Upper lobe of left lung (tissue), 6 donors: ENCODE results near the gene PREX1. TPM values are rescaled to one million over a fixed set of nuclear protein-coding genes. Genes with fewer than 3 reads are reported as not detected.

Experiments
- ATAC-seq, 2 donors: fragments of 200-7000 bp; cut with Tn5 transposase; one replicate each; pipeline ENCODE4 v1.9.1; 2022; ENCODE audit warnings: mild to moderate bottlenecking in 2 of 2, moderate library complexity in 2 of 2; ENCODE audit not compliant: low FRiP score in 2 of 2
- DNase-seq, 2 donors: peaks; one replicate each; pipeline ENCODE4 v3.0.0-alpha.2; 2019 to 2020
- H3K27ac ChIP-seq, 4 donors: fragments of 200-600 bp; sonication (generic); one replicate each; pipeline ENCODE4 v1.5.1; 2016 to 2019
- H3K27me3 ChIP-seq, 4 donors: fragments of 200-600 bp; sonication (generic); one replicate each; pipeline ENCODE4 v1.5.1; 2017 to 2019
- H3K36me3 ChIP-seq, 4 donors: fragments of 200-600 bp; sonication (generic); one replicate each; pipeline ENCODE4 v1.5.1; 2016 to 2019
- H3K4me1 ChIP-seq, 4 donors: fragments of 200-600 bp; sonication (generic); one replicate each; pipeline ENCODE4 v1.5.1; 2018 to 2019
- H3K4me3 ChIP-seq, 4 donors: fragments of 200-600 bp; sonication (generic); one replicate each; pipeline ENCODE4 v1.5.1; 2017 to 2019; ENCODE audit warnings: mild to moderate bottlenecking in 2 of 4, moderate library complexity in 1 of 4
- H3K9me3 ChIP-seq, 4 donors: fragments of 200-600 bp; sonication (generic); one replicate each; pipeline ENCODE4 v1.5.1; 2018 to 2019
- EP300 ChIP-seq, 4 donors: sonication (generic); formaldehyde crosslinking; IDR thresholded peaks; one replicate each; pipeline ENCODE4 v1.5.1; 2017; ENCODE audit warnings: antibody characterized with exemption in 4 of 4, control low read depth in 2 of 4
- POLR2A ChIP-seq, 4 donors: fragments of 450-650 bp; IDR thresholded peaks; one replicate each; pipeline ENCODE4 v1.5.1; 2016 to 2017; ENCODE audit warnings: antibody characterized with exemption in 4 of 4, mild to moderate bottlenecking in 2 of 4
- POLR2AphosphoS5 ChIP-seq, 2 donors: sonication (generic); formaldehyde crosslinking; IDR thresholded peaks; one replicate each; pipeline ENCODE4 v1.5.1; 2017; ENCODE audit warnings: antibody characterized with exemption in 2 of 2
- WGBS, 2 donors: methylation state at CpG; one replicate each; pipeline ENCODE4 v1.1.5; 2017 to 2018; 5-methylcytosine and 5-hydroxymethylcytosine counted together
- total RNA-seq, 6 donors: library from RNA; depleted of rRNA in 4 of 6; stranded (reverse); fragments of >200 nt in 4 of 6; gene quantifications; one replicate each; pipeline versions ENCODE4 v1.1.0 to v1.2.1, GENCODE V29; 2016 to 2021
- TF ChIP-seq, protein P1 (sequence below), 6 experiments: fragments of 450-650 bp in 4 of 6; fragments of 200-600 bp in 2 of 6; sonication (generic) in 2 of 6; IDR thresholded peaks; one replicate each; pipeline ENCODE4 v1.5.1; 2016 to 2019; ENCODE audit warnings: antibody characterized with exemption in 6 of 6
- donor health status: DM: no; HTN: no; CAD: no; lungs with moderate emphysema.
- donor health status: DM: no; HTN: yes; CAD: no; lungs with severe emphysema.

Gene PREX1
- total RNA-seq, 6 donors from 2014 or later, result 42.8 to 177 (median 74.6) TPM

DNA sequence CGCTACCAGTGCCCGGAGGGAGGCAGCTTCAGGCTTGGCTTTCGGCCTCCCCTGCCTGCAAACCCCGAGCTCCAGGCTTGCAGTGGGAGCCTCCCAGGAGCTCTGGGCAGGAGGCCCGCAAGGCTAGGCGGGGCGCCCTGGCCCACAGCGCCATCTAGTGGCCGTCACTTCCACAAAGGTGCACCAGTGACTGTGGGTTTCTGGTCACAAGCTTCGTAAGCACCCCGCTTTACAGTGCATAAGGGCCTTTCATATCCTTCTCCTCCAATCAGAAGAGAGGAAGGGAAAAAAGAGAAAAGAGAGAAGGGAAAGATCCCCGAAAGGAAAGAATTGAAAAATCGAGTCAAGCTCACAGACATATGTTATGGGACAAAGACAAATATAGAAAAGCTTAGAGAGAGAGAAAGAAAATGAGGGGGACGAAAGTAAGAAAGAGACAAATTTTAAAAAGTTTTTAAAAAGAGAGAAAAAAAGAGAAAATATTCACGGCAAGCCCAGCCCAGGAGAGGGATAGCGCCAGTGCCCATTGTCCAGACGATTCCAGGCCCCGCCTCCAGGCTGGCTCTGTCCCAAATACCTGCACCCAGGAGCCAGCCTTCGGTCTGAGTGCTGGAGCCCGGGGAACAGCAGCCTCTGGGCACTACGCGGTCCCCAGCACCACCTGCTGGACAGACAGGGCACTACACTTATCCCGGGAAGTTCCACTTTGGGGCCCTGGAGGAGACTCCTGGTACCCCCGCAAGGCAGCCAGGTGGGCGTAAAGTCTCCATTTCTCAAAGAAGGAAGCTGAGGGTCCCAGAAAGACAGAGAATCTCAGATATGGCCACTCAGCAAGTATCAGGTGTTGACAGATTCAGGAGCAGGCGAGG lies 207.1 kb downstream of the PREX1 start:
- Histone ChIP-seq H3K27me3 (no peaks in the 10 kb centered on the region), H3K9me3 (no peaks in the 10 kb centered on the region), H3K4me3 (peak overlapping the region in 1 of 4 donors; percentile 25), H3K27ac (no peak overlapping the region), H3K4me1 (peaks cover 17 to 24% (median 20%) of the 10 kb centered on the region in 4 donors), H3K36me3 (peaks cover 0 to 24% (median 22%) of the 10 kb centered on the region in 4 donors)
- TF ChIP-seq EP300 (IDR thresholded peaks at IDR 0.05), result no peak
- TF ChIP-seq POLR2AphosphoS5 (IDR thresholded peaks at IDR 0.05), result no peak
- TF ChIP-seq POLR2A (IDR thresholded peaks at IDR 0.05), result no peak
- TF ChIP-seq, protein P1, sequence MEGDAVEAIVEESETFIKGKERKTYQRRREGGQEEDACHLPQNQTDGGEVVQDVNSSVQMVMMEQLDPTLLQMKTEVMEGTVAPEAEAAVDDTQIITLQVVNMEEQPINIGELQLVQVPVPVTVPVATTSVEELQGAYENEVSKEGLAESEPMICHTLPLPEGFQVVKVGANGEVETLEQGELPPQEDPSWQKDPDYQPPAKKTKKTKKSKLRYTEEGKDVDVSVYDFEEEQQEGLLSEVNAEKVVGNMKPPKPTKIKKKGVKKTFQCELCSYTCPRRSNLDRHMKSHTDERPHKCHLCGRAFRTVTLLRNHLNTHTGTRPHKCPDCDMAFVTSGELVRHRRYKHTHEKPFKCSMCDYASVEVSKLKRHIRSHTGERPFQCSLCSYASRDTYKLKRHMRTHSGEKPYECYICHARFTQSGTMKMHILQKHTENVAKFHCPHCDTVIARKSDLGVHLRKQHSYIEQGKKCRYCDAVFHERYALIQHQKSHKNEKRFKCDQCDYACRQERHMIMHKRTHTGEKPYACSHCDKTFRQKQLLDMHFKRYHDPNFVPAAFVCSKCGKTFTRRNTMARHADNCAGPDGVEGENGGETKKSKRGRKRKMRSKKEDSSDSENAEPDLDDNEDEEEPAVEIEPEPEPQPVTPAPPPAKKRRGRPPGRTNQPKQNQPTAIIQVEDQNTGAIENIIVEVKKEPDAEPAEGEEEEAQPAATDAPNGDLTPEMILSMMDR (IDR thresholded peaks at IDR 0.05), result peak; percentile 70 to 92 (median 86)
- DNase-seq (peak; percentile 85 to 95), ATAC-seq (peak; percentile 91 to 93)
- WGBS, 2 donors, result 13 to 14% methylated on average over 17 to 26 of the region's 26 CpGs

DNA sequence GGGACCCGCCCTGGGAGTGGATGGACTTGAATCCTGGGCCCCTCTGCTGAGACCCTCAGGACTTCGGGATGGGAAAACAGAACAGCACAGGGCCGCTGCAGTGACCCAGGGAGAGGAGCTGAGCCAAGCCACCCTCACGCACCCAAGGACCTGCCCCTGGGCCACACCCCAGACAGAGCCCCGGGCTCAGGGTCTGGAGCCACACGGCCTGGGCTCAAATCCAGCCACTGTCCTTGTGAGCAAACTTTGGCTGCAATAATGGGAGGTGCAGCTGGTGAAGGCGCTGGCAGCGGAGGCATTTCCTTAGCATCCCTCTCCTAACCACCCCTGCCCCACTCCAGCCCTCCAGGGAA lies 207.7 kb downstream of the PREX1 start:
- Histone ChIP-seq H3K27me3 (no peaks in the 10 kb centered on the region), H3K4me3 (no peak overlapping the region), H3K36me3 (peaks cover 0 to 17% (median 15%) of the 10 kb centered on the region in 4 donors), H3K27ac (no peak overlapping the region), H3K4me1 (peaks cover 17 to 24% (median 20%) of the 10 kb centered on the region in 4 donors), H3K9me3 (no peaks in the 10 kb centered on the region)
- DNase-seq (peak in 1 of 2 donors; percentile 58), ATAC-seq (peak in 1 of 2 donors; percentile 2)
- WGBS, 2 donors, result 70% methylated on average over 7 of the region's 8 CpGs; no CpG with 5 or more reads in 1 of the 2 donors
- TF ChIP-seq, protein P1 (IDR thresholded peaks at IDR 0.05), result no peak
- TF ChIP-seq EP300 (IDR thresholded peaks at IDR 0.05) (no peak), POLR2AphosphoS5 (IDR thresholded peaks at IDR 0.05) (no peak), POLR2A (IDR thresholded peaks at IDR 0.05) (no peak)

DNA sequence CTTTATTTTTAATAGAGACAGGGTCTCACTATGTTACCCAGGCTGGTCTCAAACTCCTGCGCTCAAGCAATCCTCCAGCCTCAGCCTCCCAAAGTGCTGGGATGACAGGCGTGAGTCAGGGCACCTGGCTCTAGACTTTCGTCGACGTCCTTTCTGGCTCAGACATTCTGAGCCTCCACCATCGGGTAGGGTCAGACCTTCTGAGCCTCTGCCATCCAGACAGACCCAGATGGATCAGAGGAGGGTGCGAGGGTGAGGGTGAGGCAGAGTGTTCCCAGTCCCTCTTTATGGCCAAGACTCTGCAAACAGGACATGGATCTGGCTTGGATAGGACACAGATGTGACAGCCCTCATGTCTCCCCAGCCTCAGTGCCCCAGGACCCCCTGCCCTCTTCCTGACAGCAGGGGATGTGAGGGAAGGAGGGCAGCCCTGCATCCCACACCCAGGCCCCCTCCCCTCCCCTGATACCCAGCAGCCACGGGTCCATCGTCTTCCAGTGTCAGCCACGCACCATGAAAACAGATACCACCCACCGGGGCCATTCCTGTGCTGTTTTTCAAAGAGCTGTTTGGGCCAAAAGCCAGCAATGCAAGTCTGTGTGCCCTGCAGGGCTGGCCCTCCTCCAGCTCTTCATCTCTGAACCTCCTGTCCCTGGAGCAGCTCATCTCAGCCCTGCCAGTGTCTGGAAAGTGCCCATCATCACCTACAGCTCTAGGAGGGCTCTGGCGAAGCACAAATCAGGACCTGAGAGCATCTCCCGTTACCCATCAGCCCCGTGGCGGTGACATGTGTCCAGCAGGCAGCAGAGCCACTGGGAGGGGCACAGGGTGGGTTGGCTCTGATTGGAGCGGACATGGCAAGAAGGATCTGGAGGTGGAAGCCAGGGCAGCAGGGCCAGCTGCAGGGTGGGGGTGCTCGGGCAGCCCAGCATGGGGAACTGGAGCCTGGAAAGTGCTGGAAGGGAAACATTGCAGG lies 208.4 kb downstream of the PREX1 start:
- WGBS, 2 donors, result 74 to 79% methylated on average over 15 to 17 of the region's 17 CpGs
- TF ChIP-seq POLR2AphosphoS5 (IDR thresholded peaks at IDR 0.05) (no peak), EP300 (IDR thresholded peaks at IDR 0.05) (no peak), POLR2A (IDR thresholded peaks at IDR 0.05) (no peak)
- TF ChIP-seq, protein P1 (IDR thresholded peaks at IDR 0.05), result no peak
- DNase-seq (peak in 1 of 2 donors; percentile 67), ATAC-seq (no peak)
- H3K4me3 ChIP-seq, result no peak overlapping the region
- no peaks in the 10 kb centered on the region for H3K27me3 ChIP-seq
- peaks cover 0 to 12% (median 9%) of the 10 kb centered on the region in 4 donors for H3K36me3 ChIP-seq
- H3K27ac ChIP-seq, result no peak overlapping the region
- H3K4me1 ChIP-seq, result peaks cover 17 to 24% (median 20%) of the 10 kb centered on the region in 4 donors
- H3K9me3 ChIP-seq, result no peaks in the 10 kb centered on the region

DNA sequence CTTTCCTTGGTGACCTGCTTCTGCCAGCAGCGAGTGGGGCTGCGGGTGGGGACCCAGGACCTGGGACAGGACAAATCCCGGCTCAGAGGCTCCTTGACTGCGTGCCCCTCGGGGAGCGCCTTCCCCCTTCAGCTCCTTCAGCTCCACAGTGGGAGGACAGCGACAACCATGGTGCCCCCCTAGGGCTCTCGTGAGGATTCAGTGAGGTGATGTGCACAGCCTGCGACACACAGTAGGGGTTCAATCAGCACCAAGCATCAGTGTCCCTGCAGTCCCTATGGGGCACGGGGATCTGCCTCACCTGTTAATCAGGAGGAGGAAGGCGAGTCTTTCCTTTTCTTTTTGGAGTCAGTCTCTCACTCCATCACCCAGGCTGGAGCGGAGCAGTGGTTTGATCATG lies 209.2 kb downstream of the PREX1 start:
- peak in 1 of 2 donors; percentile 44 for DNase-seq
- Histone ChIP-seq H3K9me3 (no peaks in the 10 kb centered on the region), H3K4me1 (peaks cover 17 to 24% (median 20%) of the 10 kb centered on the region in 4 donors), H3K27me3 (no peaks in the 10 kb centered on the region), H3K36me3 (peaks cover 0 to 4% (median 2%) of the 10 kb centered on the region in 4 donors), H3K27ac (no peak overlapping the region), H3K4me3 (no peak overlapping the region)
- WGBS, 2 donors, result 82 to 87% methylated on average over 3 to 12 of the region's 12 CpGs
- no peak for ATAC-seq
- TF ChIP-seq POLR2AphosphoS5 (IDR thresholded peaks at IDR 0.05) (no peak), POLR2A (IDR thresholded peaks at IDR 0.05) (no peak), EP300 (IDR thresholded peaks at IDR 0.05) (no peak)
- TF ChIP-seq, protein P1 (IDR thresholded peaks at IDR 0.05), result no peak
